ENCODE data around the gene NPHP1. TPM values are rescaled to one million over a fixed set of nuclear protein-coding genes. Genes with fewer than 3 reads are reported as not detected.

Gene NPHP1
- total and polyA plus RNA-seq, 2 of the 8 experiments (the other 6 are each of a cell fraction or from before 2014, with no cell fraction given): 1.4 to 2.8 TPM

DNA sequence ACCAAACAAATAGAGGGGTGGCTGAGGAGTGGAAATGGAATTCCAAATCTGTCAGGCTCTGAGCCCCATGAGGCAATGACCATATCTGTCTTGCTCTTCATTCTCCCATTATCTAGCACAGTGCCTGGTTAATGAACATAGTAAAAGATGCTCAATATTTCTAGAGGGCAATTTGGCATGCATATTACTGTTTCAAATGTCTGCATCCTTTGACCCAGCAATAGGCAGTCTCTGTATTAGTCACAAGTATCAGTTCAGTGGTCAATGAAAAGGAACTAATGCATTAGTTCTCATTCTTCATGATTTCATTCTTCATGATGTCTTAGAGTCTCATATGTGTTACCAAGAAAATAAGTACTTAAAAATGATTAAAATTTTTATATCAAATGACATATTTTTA, 60.8 kb downstream of the NPHP1 start:
- no peaks in the 10 kb centered on the region for H3K27me3 ChIP-seq (replicated peaks in 1 of 4; ENCODE audit: control insufficient read depth in 3 of 4, extremely low read depth in 1 of 4, insufficient read depth in 3 of 4, low read length in 3 of 4)
- no peak overlapping the region for H3K4me3 ChIP-seq (ENCODE audit: extremely low read depth in 1 of 4, insufficient read depth in 2 of 4, low read depth in 3 of 4, low read length in 4 of 4)
- H2BK12ac ChIP-seq (ENCODE audit: low read depth, low read length): no peak overlapping the region
- no peak overlapping the region for H3K23ac ChIP-seq (ENCODE audit: insufficient read length)
- no peak overlapping the region for H3K14ac ChIP-seq (ENCODE audit: insufficient read length)
- H3K18ac ChIP-seq (ENCODE audit: extremely low read depth, low read length): no peak overlapping the region
- H2AK5ac ChIP-seq (ENCODE audit: low read depth, low read length): no peak overlapping the region
- TF ChIP-seq RAD21 (IDR thresholded peaks at IDR 0.05 in 1 of 2, conservative IDR thresholded peaks at IDR 0.05 in 1 of 2; ENCODE audit: low read depth in 2 of 2, low read length in 2 of 2): no peak
- no peak for TF ChIP-seq ZNF274 (IDR thresholded peaks at IDR 0.05; ENCODE audit: borderline replicate concordance, extremely low read depth, low read length)
- TF ChIP-seq CHD2 (IDR thresholded peaks at IDR 0.05; ENCODE audit: low read length): no peak
- TF ChIP-seq EZH2 (IDR thresholded peaks at IDR 0.05; ENCODE audit: low read depth, low read length, severe bottlenecking): no peak
- no peak for TF ChIP-seq SP2 (IDR thresholded peaks at IDR 0.05; ENCODE audit: low read length)
- TF ChIP-seq, protein P1, sequence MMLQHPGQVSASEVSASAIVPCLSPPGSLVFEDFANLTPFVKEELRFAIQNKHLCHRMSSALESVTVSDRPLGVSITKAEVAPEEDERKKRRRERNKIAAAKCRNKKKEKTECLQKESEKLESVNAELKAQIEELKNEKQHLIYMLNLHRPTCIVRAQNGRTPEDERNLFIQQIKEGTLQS (IDR thresholded peaks at IDR 0.05; ENCODE audit: insufficient read depth, low read depth, low read length): no peak
- TF ChIP-seq, protein P2, sequence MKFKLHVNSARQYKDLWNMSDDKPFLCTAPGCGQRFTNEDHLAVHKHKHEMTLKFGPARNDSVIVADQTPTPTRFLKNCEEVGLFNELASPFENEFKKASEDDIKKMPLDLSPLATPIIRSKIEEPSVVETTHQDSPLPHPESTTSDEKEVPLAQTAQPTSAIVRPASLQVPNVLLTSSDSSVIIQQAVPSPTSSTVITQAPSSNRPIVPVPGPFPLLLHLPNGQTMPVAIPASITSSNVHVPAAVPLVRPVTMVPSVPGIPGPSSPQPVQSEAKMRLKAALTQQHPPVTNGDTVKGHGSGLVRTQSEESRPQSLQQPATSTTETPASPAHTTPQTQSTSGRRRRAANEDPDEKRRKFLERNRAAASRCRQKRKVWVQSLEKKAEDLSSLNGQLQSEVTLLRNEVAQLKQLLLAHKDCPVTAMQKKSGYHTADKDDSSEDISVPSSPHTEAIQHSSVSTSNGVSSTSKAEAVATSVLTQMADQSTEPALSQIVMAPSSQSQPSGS (IDR thresholded peaks at IDR 0.05; ENCODE audit: low read length): no peak
- no peak for TF ChIP-seq TCF12 (IDR thresholded peaks at IDR 0.05; ENCODE audit: low read depth, low read length)
- H3K9ac ChIP-seq (replicated peaks in 1 of 4; ENCODE audit: extremely low read depth in 1 of 4, low read depth in 3 of 4, low read length in 3 of 4): no peak overlapping the region
- FAIRE-seq (no peak), DNase-seq (ENCODE audit: low read depth in 1 of 2, low spot score in 2 of 2) (no peak)
- H3K79me2 ChIP-seq (ENCODE audit: control insufficient read depth in 1 of 2, insufficient read depth in 2 of 2, low read length in 2 of 2): no peaks in the 10 kb centered on the region
- no peak overlapping the region for H2BK20ac ChIP-seq (ENCODE audit: low read length)
- H2BK120ac ChIP-seq (replicated peaks; ENCODE audit: low read depth, low read length): no peak overlapping the region
- no peaks in the 10 kb centered on the region for H3K4me1 ChIP-seq (replicated peaks in 1 of 4; ENCODE audit: control insufficient read depth in 3 of 4, insufficient read depth in 4 of 4, low read length in 3 of 4)
- no peak overlapping the region for H3K27ac ChIP-seq (ENCODE audit: low read depth, low read length)
- H3K79me1 ChIP-seq (ENCODE audit: low read depth, low read length): no peaks in the 10 kb centered on the region
- H3K4ac ChIP-seq (replicated peaks; ENCODE audit: insufficient read length, low read depth, low read length): no peak overlapping the region
- no peak overlapping the region for H4K5ac ChIP-seq (ENCODE audit: insufficient read length, low read depth, low read length)
- no peaks in the 10 kb centered on the region for H4K20me1 ChIP-seq (replicated peaks in 1 of 2; ENCODE audit: control insufficient read depth in 1 of 2, insufficient read depth in 2 of 2, low read length in 2 of 2)
- no peaks in the 10 kb centered on the region for H3K36me3 ChIP-seq (ENCODE audit: control insufficient read depth in 2 of 4, insufficient read depth in 4 of 4, low read length in 3 of 4)
- no peak overlapping the region for H3K56ac ChIP-seq (replicated peaks; ENCODE audit: insufficient read length, low read depth, low read length)
- no peak overlapping the region for H2BK5ac ChIP-seq (ENCODE audit: low read depth, low read length)
- H3K4me2 ChIP-seq (ENCODE audit: insufficient read depth in 1 of 2, low read depth in 2 of 2, low read length in 2 of 2): no peak overlapping the region
- ChIA-PET POLR2A (ENCODE audit: partially characterized antibody) (no interaction called here), CTCF (ENCODE audit: partially characterized antibody) (interaction anchor here (0.6 to 5.4 kb wide), 3 partner anchors 13 to 37 kb away, joined by 3 to 22 read pairs (median 3); no protein-coding TSS in a partner anchor)
- no peaks in the 10 kb centered on the region for H3K9me3 ChIP-seq (ENCODE audit: insufficient read depth in 2 of 2, low read depth in 1 of 2, low read length in 1 of 2)
- H2AFZ ChIP-seq (ENCODE audit: low read length): no peak overlapping the region
- no peak overlapping the region for H2BK15ac ChIP-seq (ENCODE audit: low read length)
- H4K8ac ChIP-seq (ENCODE audit: extremely low read depth, insufficient read depth, low read length): no peak overlapping the region; the same call in 1 of the 2 replicates
- no peaks in the 10 kb centered on the region for H3K23me2 ChIP-seq (ENCODE audit: low read depth, low read length)
- H4K91ac ChIP-seq (replicated peaks; ENCODE audit: insufficient read length, low read length): no peak overlapping the region
